Activated CD4-positive, alpha-beta T cell treated with anti-CD3 and anti-CD28 coated beads, Interleukin-2, Interleukin-6, amounts not matched to agents 100 ng/mL and 50 ng/mL, durations not matched to agents 16 hours and 8 hours (primary cell): ENCODE results near the gene EPAS1.

Source experiments
- DNase-seq: peaks from one replicate; pipeline ENCODE4 v3.0.0-alpha.2; 2020

The EPAS1 gene

DNA sequence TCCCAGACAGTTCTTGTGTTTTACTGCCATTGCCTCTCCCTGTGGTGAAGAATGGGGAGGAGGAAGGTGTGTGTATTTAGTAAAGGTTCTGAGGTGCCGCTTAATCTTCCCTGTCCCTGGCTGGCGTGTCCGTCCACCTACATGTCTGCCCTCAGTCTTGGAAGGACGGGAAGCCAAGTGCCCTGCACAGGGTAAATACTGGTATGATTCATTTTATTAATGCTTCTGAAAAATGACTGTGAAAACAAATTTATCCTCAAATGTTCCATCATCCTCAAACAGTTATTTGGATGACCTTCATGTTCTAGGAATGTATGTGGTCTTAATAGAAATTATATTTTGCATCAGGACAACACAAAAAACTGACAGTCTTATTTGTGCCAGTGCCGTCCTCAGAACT is 6.6 kb downstream of the EPAS1 start:
- DNase-seq, result no peak

DNA sequence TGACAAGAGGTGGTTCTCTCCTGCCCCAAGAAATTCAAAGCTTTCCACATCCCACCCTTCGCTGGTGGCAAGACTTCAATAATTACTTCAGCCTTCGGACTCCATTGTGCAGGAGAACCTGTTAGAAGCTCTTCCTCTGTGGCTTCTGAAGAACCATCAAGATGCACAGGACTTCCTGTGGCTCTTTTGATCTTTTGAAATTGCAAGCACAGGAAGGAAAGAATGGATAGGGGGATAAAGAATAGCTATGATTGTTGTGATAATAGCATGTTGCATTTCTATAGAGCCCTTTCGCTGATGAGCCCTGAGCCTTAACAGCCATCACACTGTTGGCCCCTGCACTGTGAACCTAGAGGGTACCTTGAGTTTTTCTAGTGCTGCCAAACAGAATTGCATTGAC is 7.4 kb downstream of the EPAS1 start:
- peak; percentile 30 for DNase-seq

DNA sequence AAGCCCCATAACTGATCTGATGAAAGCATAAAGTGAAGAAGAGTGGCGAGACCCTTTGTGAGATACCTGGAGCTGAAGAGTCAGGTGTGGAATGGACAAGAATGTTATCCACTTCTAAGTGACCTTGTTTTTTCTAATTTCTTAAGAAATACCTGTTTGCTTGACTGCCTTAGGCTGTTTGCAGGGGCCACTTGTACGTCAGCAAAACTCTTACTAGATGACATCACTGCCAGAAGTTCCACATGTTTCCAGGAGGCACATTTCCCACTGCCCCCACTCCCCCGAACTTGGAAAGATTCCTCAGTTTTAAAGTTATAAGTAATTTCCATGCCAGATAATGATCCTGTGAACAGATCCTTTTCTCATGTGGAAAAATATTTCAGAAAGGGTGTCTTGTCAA is 8.0 kb downstream of the EPAS1 start:
- no peak for DNase-seq

DNA sequence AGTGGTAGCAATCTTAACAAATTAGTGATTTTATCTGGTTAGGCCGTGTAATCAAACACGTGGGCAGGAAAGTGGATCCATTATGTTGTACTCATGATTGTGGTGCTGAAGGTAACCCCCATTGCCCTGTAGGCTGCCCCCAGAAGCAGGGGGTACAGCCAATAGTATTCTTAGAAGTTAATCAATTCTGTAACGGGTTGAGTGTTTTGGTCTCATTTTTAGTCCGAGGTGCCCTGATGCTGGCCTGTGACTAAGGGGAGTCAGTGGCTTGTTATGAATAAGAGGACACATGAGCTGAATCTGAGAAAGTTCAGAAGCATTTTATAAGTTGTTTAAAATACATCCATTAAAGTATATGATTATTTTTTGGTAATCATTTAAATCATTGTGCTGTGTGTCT is 8.6 kb downstream of the EPAS1 start:
- DNase-seq, result peak; percentile 51

DNA sequence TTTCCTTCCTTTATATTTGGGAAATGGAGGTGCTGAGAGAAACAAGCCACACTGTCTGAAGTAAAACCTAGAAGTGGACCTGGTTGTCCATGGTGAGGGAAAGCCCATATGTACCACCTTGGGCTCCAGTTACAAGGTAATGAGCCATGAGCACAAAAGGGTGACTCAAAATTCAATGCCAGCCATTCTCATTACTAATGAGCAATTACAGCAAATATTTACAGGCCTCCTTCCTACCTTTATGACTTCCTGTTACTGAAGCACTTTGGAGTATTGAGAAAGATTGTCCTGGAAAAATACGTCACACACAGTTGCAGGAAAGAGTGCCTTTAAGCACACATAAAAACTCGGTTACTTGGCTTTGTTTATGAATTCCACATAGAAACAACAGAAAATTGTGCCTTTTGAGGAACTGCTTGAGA is 9.1 kb downstream of the EPAS1 start:
- no peak for DNase-seq

DNA sequence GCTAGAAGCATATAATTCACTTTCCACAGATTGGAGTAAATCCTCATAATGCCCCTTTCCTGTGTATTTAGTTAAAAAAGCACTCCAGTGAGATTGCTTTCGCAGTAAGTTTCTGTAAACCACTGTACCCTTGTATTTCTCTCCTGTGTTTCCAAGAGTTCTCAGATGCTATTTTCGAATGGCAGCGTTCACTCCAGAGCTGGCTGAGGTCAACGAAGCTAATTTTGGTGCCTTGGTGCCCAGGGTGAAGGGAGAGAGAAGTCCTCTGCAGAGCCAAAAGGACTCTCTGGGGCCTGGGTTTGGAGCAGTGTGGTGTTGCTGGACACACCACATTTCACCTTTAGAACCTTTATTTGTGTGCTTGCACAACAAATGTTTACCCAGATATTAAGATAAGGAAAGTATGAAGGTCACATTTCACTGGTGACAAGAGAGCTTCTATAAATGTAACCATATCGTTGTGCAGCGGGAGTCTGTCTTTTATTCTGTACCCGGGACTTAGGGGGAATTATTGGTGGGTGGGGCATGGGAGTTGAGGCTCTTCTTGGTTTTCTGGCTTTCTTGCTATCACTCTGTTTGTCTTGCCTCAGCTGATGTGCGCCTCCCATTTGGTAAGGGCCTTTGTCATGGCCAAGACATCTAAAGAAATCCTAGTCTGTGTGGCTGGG is 9.9 kb downstream of the EPAS1 start:
- no peak for DNase-seq

DNA sequence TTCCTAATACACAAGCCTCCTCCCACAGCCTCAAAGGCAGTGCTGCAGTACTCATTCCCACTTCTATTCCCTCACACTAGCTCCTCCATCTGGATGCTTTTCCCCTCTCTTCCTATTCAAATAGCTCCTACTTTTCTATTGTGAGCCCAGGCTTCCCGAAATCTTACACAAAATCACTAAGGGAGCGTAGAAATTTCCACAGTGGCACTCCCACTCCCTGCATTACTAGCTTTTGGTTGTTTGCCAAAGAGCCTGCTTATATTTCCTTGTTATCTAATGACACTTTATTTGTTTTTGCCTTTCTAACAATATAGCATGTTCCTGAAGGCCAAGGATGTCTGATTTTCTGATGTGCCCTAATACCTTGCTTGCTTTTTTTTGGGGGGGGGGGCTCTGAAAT is 10.9 kb downstream of the EPAS1 start:
- no peak for DNase-seq

DNA sequence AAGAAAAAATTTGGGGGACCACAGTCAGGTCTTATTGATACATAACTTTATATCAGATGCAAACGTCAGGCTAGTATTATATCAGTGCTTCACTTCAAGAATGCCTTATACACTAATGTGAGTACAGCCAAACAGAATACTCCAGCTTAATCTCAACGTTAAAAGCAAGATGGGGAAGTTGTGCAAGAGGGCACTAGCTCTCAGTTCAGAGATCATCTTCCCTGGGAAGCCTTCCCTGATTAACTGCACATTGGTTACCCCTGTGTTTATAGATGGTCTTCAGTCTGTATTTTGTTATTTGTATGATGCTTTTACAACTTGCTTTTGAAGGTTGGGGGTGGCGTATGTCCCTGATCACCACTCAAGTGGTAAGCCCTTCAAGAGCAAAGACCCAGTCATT is 11.4 kb downstream of the EPAS1 start:
- DNase-seq, result no peak

DNA sequence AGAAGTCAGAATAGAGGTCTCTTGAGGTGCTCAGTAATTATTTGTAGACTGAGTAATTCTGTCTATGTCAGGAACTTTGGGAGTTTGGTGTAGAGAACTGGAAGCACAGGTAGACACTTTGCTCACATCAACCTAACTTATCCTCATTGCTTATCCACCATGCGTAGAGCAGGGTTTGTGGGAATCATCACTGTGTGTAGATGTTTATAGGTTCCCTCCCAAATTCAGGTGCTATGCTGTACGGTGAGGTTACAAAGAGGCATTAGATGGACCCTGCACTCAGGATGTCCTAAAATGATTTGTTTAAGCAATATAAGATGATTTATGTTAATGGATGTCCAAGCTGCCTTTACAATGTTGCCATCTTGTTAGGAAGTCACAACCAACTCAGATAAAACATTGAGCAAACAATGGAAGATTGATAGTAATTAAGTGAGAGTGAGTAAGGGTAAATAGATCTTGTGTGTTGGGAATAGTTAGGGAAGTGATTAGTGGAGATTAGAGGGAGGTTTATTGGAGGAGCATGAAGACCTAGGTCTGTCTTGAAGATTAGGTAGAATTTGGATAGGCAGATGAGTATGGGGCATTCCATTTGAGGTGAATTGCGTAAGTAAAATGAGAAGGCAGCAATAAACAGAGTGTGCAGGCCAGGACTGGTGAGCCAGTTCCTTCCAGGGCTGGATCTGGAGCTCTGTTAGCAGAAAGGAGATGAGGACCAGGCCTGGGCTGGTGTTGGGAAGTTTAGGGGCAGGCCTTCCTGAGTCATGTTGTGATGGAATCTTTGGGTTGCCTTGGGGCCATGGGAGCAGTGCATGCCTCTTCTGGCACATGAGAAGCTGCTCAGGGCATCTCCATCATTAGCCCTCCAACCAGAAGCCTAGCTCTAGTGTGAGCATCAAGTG is 12.1 kb downstream of the EPAS1 start:
- DNase-seq, result no peak

DNA sequence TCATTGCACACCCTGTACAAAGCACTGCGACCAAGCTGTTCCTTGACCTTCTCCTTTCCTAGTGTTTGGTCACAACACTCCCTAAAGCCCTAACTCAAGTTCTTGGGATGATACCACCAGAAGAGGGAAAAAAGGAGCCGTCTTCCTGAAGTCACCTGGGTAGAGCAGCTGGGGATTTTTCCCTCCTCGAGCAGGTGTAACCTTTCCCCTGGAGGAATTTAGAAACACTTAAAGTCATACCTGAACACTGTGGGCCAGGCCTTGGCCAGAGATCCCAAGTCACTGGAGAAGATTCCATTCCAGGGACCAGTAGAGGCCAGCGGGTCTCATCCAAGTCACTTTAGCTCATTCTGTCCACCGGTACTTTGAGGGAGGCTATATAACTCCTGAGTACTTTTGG is 13.2 kb downstream of the EPAS1 start:
- DNase-seq, result no peak

DNA sequence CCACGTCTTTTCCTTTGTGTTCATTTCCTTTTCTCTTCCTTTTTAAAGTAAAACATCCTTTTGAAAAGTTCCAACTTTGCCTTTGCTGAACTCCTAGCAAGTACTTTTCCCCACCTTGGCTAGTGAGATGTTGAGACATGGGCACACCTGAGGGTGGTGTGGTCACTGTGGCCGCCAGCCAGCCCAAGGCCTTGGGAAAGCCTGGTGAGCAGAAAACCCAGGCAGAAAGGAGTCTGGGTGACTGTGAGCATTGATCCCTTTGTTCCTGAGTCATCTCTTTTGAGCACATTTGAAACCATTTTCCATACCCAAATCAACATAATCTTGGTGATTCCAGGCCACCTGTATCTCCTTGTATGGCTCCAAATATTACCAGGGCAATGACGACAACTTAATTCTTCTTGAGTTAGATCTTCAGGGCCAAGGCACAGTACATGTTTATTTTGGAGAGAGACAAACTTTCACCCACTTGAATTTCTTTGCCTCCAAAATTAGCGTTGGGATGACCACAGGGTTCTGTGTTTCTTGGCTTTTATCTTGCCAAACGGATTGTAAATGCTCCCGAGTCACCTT is 14.5 kb downstream of the EPAS1 start:
- no peak for DNase-seq

DNA sequence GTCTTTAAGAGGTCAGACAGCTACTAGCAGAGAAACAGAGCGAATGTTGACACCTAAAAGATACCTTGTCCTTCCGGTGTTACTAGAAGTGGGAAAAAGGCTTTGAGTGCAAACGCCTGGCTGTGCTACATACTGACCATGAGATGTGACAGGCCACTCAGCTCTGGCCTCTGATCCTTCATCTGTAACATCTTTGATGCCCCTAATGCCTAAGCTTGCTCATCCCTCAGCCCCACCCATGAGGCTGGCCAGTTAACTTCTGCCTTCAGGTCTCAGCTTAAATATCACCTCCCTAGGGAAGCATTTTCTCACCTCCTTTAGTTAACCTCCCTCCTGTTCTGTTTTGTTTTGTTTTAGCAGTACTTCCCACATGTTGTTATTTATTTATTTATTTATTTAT is 15.9 kb downstream of the EPAS1 start:
- no peak for DNase-seq

DNA sequence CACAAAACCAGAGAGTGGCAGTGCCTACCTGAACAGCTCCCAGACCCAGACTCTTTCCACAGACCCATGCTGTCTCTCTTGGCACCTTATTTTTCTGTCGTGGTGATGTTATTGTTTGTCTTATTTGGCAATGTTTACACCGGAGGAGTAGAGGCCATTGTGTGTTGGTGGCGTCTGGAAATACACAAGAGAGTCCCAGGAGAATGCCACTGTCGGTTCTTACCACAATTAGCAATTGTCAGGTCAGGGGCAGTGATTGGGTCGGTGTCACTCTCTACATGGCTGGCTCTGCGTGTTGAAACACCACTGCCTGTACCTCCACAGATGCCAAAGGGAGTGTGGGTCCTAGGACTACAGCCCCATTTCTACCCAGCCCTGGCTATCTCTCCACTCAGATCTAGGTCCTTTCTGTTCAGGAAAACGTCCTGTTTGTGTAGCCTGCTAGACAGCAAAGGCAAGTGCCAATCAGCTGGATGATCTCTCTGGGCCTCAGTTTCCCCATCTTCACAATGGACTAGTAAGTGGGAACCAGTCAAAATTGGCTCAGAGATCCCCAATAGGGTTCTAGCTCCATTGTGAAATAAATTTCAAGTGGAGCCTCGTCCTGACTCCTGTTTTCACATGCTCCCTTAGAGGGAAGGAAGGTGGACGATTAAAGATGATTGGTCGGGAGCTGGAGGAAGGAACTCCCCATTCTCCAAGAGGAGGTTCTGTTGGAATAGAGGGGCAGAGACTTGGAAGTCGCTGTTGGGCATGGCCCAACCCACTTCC is 17.0 kb downstream of the EPAS1 start:
- DNase-seq, result no peak

DNA sequence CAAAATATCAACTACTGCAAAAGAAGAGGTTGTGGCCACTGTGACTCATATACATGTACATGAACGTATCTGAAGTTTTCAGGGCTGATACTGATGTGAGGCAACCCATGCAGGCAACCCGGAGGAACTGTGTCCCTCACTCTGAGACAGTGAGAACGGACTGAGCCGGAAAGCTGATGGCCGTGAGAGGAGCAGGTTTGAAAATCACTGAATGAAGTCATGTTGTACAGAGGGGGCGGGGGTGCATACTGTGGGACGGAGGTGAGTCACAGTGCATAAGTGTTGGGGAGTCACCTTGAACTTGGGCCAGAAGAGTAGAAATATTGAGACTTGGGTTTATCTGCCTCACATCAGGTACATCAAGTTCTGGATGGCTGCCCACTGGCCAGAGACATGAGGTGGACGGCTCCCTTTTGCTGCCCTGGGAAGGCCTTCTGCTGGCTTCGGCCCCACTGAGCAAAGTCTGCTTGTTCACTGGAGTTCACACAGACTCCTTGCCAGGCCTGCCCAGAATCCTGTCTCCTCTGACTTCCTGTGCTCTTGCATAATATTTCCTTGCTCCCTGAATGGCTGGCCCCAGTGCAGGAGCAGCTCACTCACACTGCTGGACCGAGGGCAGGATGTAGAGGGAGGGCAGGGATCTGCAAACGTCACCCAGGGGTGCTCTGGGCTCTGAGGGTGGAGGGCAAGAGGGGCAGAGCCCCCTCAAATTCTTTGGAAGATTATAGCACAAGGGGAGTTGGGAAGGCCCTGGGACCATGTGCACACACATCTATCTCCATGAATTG is 18.1 kb downstream of the EPAS1 start:
- DNase-seq, result peak; percentile 40

DNA sequence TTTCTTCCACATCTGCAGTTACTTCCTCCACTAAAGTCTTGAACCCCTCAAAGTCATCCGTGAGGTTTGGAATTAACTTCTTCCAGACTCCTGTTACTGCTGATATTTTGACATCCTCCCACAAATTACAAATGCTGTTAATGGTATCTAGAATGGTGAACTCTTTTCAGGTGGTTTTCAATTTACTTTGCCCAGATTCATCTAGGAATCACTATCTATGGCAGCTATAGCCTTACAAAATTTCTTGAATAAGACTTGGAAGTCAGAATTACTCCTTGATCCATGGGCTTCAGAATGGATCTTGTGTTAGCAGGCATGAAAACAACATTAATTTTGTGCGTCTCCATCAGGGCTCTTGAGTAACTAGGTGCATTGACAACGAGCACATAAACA is 19.9 kb downstream of the EPAS1 start:
- no peak for DNase-seq

DNA sequence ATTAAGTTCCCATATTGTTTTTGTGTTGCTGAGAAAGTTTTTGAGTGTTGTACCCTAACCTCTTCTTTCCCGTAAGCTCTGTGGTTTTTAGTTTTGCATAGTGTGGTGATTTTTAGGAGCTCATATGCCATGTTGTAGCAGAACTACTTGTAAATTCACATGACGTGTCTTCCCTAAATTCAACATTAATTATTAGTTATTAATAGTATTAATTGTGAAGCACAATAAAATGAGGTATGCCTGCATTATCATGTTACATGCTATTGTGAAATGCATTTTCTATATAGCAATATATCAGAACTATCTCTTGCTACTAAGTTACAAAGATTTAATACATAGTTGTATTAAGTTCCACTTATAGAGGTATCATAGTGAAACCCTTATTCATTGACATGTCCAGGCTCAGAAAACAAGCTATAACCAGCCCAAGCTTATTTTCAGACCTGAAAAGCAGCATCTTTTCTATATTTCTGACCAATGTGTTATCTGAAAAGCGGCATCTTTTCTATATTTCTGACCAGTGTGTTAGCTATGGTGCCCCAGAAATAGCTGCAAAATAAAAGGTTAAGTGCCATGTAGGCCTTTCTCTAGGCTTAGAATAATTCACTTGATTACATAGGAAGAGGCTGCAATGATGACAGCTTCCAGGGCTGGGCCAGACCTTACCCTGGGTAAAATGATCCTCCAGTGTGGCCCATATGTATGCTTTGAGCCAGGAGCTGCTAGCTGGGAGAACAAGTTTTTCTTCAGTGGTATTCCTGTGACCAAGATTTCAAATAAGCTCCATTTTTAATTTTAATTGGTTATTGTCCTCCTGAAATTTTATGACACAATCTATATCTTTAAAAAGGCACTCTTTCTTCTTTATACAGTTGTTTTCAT is 21.6 kb downstream of the EPAS1 start:
- no peak for DNase-seq

DNA sequence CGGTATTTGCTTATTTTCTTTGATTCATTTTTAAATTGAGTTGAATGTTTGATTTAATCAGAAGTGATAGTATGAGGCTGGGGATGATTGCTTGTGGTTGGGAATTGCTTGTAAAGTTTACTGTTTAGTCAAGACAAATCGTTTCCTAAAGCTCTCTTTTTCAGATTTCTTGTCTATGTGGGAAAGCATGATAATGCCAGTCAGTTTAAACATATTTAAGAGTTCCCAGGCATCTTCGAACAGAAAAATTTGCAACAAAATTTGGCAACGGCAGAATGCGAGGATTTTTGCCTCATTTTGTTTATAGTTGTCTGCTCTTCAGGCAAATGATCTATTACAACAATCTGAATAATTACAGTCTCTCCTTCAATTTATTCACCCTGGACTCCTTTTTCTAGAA is 22.5 kb downstream of the EPAS1 start:
- DNase-seq, result no peak

DNA sequence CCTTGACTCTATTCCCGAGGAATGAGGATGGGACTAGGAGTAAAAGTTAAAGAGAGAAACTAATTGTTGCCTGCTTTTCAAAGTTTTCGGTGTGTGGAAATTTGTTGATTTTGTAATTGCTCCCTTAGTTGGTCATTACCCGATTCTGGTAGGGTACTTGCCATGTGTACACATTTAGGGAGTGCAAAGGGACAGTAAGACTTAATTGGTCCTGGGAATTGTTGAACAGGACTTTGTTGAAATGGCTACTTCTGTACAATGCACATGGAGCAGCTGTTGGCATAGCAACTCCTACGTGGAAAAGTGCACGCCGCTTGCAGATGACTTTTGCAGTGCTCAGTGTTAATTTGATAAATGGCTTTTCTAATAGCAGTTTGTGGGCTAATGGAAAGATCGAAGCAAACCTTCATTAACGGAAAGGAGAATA is 22.9 kb downstream of the EPAS1 start:
- no peak for DNase-seq

DNA sequence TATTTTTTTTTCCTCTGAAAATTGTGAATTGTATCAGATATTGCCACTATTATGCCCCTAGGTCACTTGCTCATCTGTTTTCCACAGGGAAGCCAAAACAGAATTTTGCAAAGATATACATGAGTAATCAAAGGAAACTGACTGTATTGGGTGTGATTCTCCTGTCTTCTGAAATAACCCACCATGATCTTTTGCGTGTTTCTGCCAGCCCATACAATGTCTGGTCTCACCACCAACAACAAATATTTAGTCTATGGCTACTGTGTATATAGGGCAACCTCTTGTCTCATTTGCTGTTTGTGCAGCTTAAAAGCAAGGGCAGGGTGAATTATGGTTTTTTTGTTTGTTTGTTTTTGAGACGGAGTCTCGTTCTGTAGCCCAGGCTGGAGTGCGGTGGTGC is 26.5 kb downstream of the EPAS1 start:
- DNase-seq, result no peak

DNA sequence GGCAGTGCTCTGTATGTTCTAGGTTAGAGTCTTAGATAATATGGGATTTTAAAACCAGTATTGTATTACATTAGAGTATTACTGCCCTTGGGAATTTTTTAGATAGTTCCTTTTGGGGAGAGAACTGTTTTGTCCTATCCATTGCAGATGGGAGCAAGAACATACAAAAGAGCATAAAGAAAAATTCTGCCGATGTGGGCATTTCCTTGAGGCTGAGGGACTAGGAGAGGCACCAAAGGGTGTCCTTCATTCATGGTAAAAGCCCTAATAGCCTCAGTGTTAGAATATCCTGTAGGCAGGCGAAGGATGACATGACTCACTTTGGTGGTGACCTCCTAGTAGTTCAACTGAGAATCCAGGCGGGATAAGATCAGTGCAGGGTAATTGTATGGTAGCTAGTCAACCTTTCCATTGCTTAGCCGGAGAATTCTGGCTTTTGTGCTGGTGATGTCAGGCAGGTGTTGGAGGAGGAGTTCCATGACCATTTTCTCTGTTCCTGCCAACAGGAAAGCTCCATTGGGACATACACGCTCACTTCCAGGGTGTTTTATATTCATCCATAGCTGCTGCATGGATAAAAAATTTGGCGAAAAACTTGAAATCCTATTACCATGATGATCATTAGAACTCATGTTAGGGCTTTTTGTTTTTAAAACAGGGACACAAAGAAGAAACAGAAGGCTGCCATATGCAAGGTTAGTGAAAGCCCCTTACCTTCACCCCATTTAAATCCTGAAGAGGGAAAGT is 28.1 kb downstream of the EPAS1 start:
- DNase-seq, result no peak
